Karpas-422 (cell line): ENCODE results near the gene GKN2. TPM values are rescaled to one million over a fixed set of nuclear protein-coding genes. Genes with fewer than 3 reads are reported as not detected.

Source experiments
- DNase-seq: peaks from one replicate; pipeline ENCODE4 v3.0.0-alpha.2; 2015
- H2AFZ ChIP-seq: fragments of 200-600 bp; sonication (generic); 2 replicates; pipeline ENCODE4 v1.6.1; 2014; ENCODE audit warnings: antibody characterized with exemption, low read length, mixed read lengths
- H3K27ac ChIP-seq: fragments of 200-600 bp; sonication (generic); 2 replicates; pipeline ENCODE4 v1.5.1; 2014; ENCODE audit warnings: mild to moderate bottlenecking, low read length, moderate library complexity
- H3K27me3 ChIP-seq: fragments of 200-600 bp; sonication (generic); 2 replicates; pipeline ENCODE4 v1.6.1; 2014; ENCODE audit warnings: low read length, mixed read lengths
- H3K36me3 ChIP-seq: fragments of 200-600 bp; sonication (generic); 2 replicates; pipeline ENCODE4 v1.6.1; 2014; ENCODE audit warnings: low read length, mixed read lengths; ENCODE audit not compliant: insufficient read depth
- H3K4me1 ChIP-seq: fragments of 200-600 bp; sonication (generic); 2 replicates; pipeline ENCODE4 v1.6.1; 2014; ENCODE audit warnings: mild to moderate bottlenecking, low read length, mixed read lengths
- H3K4me2 ChIP-seq: fragments of 200-600 bp; sonication (generic); 2 replicates; pipeline ENCODE4 v1.6.1; 2014; ENCODE audit warnings: low read length, low read depth, mild to moderate bottlenecking; ENCODE audit not compliant: poor library complexity, severe bottlenecking
- H3K4me3 ChIP-seq: fragments of 200-600 bp; sonication (generic); 2 replicates; pipeline ENCODE4 v1.5.1; 2014; ENCODE audit warnings: mild to moderate bottlenecking, antibody characterized with exemption, low read length, mixed read lengths
- H3K79me2 ChIP-seq: fragments of 200-600 bp; sonication (generic); 2 replicates; pipeline ENCODE4 v1.6.1; 2014; ENCODE audit warnings: mild to moderate bottlenecking, low read length, mixed read lengths
- H3K9ac ChIP-seq: fragments of 200-600 bp; sonication (generic); 2 replicates; pipeline ENCODE4 v1.6.0; 2014; ENCODE audit warnings: low read length
- H3K9me2 ChIP-seq: fragments of 200-600 bp; sonication (generic), shearing (Covaris generic); replicated peaks from 2 replicates; pipeline ENCODE4 v1.6.0; 2014; ENCODE audit warnings: mild to moderate bottlenecking, low read length, moderate library complexity; ENCODE audit not compliant: insufficient read depth
- H3K9me3 ChIP-seq: fragments of 300-700, 200-600 bp; sonication (generic); 2 replicates; pipeline ENCODE4 v1.6.1; 2014; ENCODE audit warnings: low read length, mixed read lengths
- H4K20me1 ChIP-seq: fragments of 200-600 bp; sonication (generic); 2 replicates; pipeline ENCODE4 v1.6.1; 2014; ENCODE audit warnings: mild to moderate bottlenecking, antibody characterized with exemption, low read length, low read depth; ENCODE audit not compliant: insufficient read depth
- total RNA-seq: library from RNA; depleted of rRNA; stranded (reverse); fragments of >200 nt; shearing (Covaris generic); gene quantifications from 2 replicates; pipeline ENCODE4 v1.2.3, GENCODE V29; 2014; ENCODE audit warnings: low replicate concordance

Gene GKN2
- total RNA-seq, 1 experiment from 2014 or later = not detected

- H3K4me3 ChIP-seq = no peak overlapping the region
- no peaks in the 10 kb centered on the region for H3K9me2 ChIP-seq
- H3K79me2 ChIP-seq = no peaks in the 10 kb centered on the region
- H3K27ac ChIP-seq = no peak overlapping the region
- H4K20me1 ChIP-seq = no peaks in the 10 kb centered on the region
- no peak overlapping the region for H2AFZ ChIP-seq
- H3K36me3 ChIP-seq = no peaks in the 10 kb centered on the region
- H3K4me1 ChIP-seq = no peaks in the 10 kb centered on the region
- no peak overlapping the region for H3K4me2 ChIP-seq
- DNase-seq = no peak
- H3K27me3 ChIP-seq = no peaks in the 10 kb centered on the region
- H3K9me3 ChIP-seq = no peaks in the 10 kb centered on the region
- no peak overlapping the region for H3K9ac ChIP-seq
These were observed 36.3 kb upstream of the GKN2 start for GRCh38 chr2:68989035-68989434.

- Histone ChIP-seq H3K36me3 (no peaks in the 10 kb centered on the region), H3K9me3 (no peaks in the 10 kb centered on the region), H3K27ac (no peak overlapping the region), H3K9me2 (no peaks in the 10 kb centered on the region), H3K4me3 (no peak overlapping the region), H3K9ac (no peak overlapping the region), H3K79me2 (no peaks in the 10 kb centered on the region), H3K4me2 (no peak overlapping the region), H3K4me1 (no peaks in the 10 kb centered on the region), H4K20me1 (no peaks in the 10 kb centered on the region), H3K27me3 (no peaks in the 10 kb centered on the region), H2AFZ (no peak overlapping the region)
- no peak for DNase-seq
These were observed 34.4 kb upstream of the GKN2 start for GRCh38 chr2:68987021-68987503.

GRCh38 chr2:68980956-68981355 is 28.3 kb upstream of the GKN2 start:
- Histone ChIP-seq H4K20me1 (no peaks in the 10 kb centered on the region), H3K9ac (no peak overlapping the region), H3K4me1 (no peaks in the 10 kb centered on the region), H3K4me2 (no peak overlapping the region), H3K27me3 (no peaks in the 10 kb centered on the region), H3K79me2 (no peaks in the 10 kb centered on the region), H3K9me2 (no peaks in the 10 kb centered on the region), H3K27ac (no peak overlapping the region), H3K9me3 (no peaks in the 10 kb centered on the region), H2AFZ (no peak overlapping the region), H3K4me3 (no peak overlapping the region), H3K36me3 (no peaks in the 10 kb centered on the region)
- no peak for DNase-seq

- Histone ChIP-seq H3K9me2 (no peaks in the 10 kb centered on the region), H3K4me3 (no peak overlapping the region), H3K27ac (no peak overlapping the region), H3K79me2 (no peaks in the 10 kb centered on the region), H2AFZ (no peak overlapping the region), H3K36me3 (no peaks in the 10 kb centered on the region), H3K27me3 (no peaks in the 10 kb centered on the region), H3K9ac (no peak overlapping the region), H4K20me1 (no peaks in the 10 kb centered on the region), H3K4me2 (no peak overlapping the region), H3K4me1 (no peaks in the 10 kb centered on the region), H3K9me3 (no peaks in the 10 kb centered on the region)
- DNase-seq = no peak
These were observed 25.4 kb upstream of the GKN2 start for GRCh38 chr2:68978098-68978497.

GRCh38 chr2:68977453-68977852 is 24.8 kb upstream of the GKN2 start:
- no peak overlapping the region for H3K9ac ChIP-seq
- no peaks in the 10 kb centered on the region for H3K27me3 ChIP-seq
- no peaks in the 10 kb centered on the region for H3K9me2 ChIP-seq
- H4K20me1 ChIP-seq = no peaks in the 10 kb centered on the region
- no peak overlapping the region for H3K4me3 ChIP-seq
- no peak overlapping the region for H3K4me2 ChIP-seq
- H3K9me3 ChIP-seq = no peaks in the 10 kb centered on the region
- no peak overlapping the region for H3K27ac ChIP-seq
- H3K79me2 ChIP-seq = no peaks in the 10 kb centered on the region
- H3K4me1 ChIP-seq = no peaks in the 10 kb centered on the region
- DNase-seq = no peak
- H2AFZ ChIP-seq = no peak overlapping the region
- H3K36me3 ChIP-seq = no peaks in the 10 kb centered on the region

- Histone ChIP-seq H3K9me2 (no peaks in the 10 kb centered on the region), H3K36me3 (no peaks in the 10 kb centered on the region), H3K4me2 (no peak overlapping the region), H3K9me3 (no peaks in the 10 kb centered on the region), H4K20me1 (no peaks in the 10 kb centered on the region), H3K27ac (no peak overlapping the region), H3K27me3 (no peaks in the 10 kb centered on the region), H3K4me1 (no peaks in the 10 kb centered on the region), H3K9ac (no peak overlapping the region), H2AFZ (no peak overlapping the region), H3K4me3 (no peak overlapping the region), H3K79me2 (no peaks in the 10 kb centered on the region)
- DNase-seq = no peak
These were observed 23.2 kb upstream of the GKN2 start for GRCh38 chr2:68975844-68976243.

GRCh38 chr2:68974946-68975665 is 22.4 kb upstream of the GKN2 start:
- no peaks in the 10 kb centered on the region for H3K9me2 ChIP-seq
- no peaks in the 10 kb centered on the region for H3K36me3 ChIP-seq
- H4K20me1 ChIP-seq = no peaks in the 10 kb centered on the region
- no peaks in the 10 kb centered on the region for H3K27me3 ChIP-seq
- no peak overlapping the region for H3K9ac ChIP-seq
- no peaks in the 10 kb centered on the region for H3K9me3 ChIP-seq
- no peaks in the 10 kb centered on the region for H3K4me1 ChIP-seq
- no peak overlapping the region for H3K4me3 ChIP-seq
- DNase-seq = no peak
- H3K27ac ChIP-seq = no peak overlapping the region
- H3K79me2 ChIP-seq = no peaks in the 10 kb centered on the region
- no peak overlapping the region for H3K4me2 ChIP-seq
- no peak overlapping the region for H2AFZ ChIP-seq

- no peaks in the 10 kb centered on the region for H3K9me2 ChIP-seq
- H3K4me3 ChIP-seq = no peak within 1 kb of the TSS
- H3K27me3 ChIP-seq = no peaks in the 10 kb centered on the region
- H3K9me3 ChIP-seq = no peaks in the 10 kb centered on the region
- H3K9ac ChIP-seq = no peak within 1 kb of the TSS
- H3K4me1 ChIP-seq = no peaks in the 10 kb centered on the region
- no peaks in the 10 kb centered on the region for H3K36me3 ChIP-seq
- H3K4me2 ChIP-seq = no peak within 1 kb of the TSS
- no peaks in the 10 kb centered on the region for H3K79me2 ChIP-seq
- no peak within 1 kb of the TSS for H2AFZ ChIP-seq
- no peak within 1 kb of the TSS for H3K27ac ChIP-seq
- no peak for DNase-seq
- no peaks in the 10 kb centered on the region for H4K20me1 ChIP-seq
These were observed 21.6 kb upstream of the GKN2 start, which contains the start of gene GKN1 for GRCh38 chr2:68974251-68974650. Gene GKN1, plus strand, starts transcription at chr2:68974636. Its CDS starts 42 bp downstream, at chr2:68974678.
